IMR-90 (cell line): ENCODE data around the gene HOXC5. TPM values are rescaled to one million over a fixed set of nuclear protein-coding genes. Genes with fewer than 3 reads are reported as not detected.
A peak's percentile ranks its signal among the peaks of the same experiment; 100 is the strongest.

Experiments
- ATAC-seq: fragments of 200-7000 bp; cut with Tn5 transposase; 2 replicates; pipeline ENCODE4 v1.9.1; 2020; ENCODE audit warnings: low read depth, mild to moderate bottlenecking, moderate library complexity
- BruUV-seq: library from RNA; stranded (reverse); fragments of 400-500 nt; replicated peaks from 2 replicates; lab custom pipeline; 2021; lab: Mats Ljungman, UMichigan
- CTCF ChIA-PET: fragments of 300-600 bp; formaldehyde crosslinking; extraction: SDS; loops from one replicate; lab custom pipeline; 2021; ENCODE audit warnings: antibody characterized with exemption; lab: Yijun Ruan, JAX
- POLR2A ChIA-PET: fragments of 300-600 bp; sonication (Branson Sonifier 250); formaldehyde crosslinking; loops from one replicate; lab custom pipeline; 2022; ENCODE audit warnings: antibody characterized with exemption; ENCODE audit not compliant: unreplicated experiment; lab: Charles Lee
- DNase-seq: peaks from one replicate; pipeline ENCODE4 v3.0.0; 2013
- H2AFZ ChIP-seq: replicated peaks from 2 replicates; pipeline ENCODE3; 2013; ENCODE audit warnings: low read length, mild to moderate bottlenecking; ENCODE audit not compliant: poor library complexity
- H2AK5ac ChIP-seq: 2 replicates; pipeline ENCODE4 v1.6.1; 2013; ENCODE audit warnings: low read depth, low read length, inconsistent platforms
- H2AK9ac ChIP-seq: replicated peaks from 2 replicates; pipeline ENCODE3; 2013; ENCODE audit warnings: mild to moderate bottlenecking, low read depth, low read length, moderate library complexity; ENCODE audit not compliant: poor library complexity
- H2BK120ac ChIP-seq: 2 replicates; pipeline ENCODE4 v1.6.1; 2013; ENCODE audit warnings: low read depth, low read length, inconsistent platforms
- H2BK15ac ChIP-seq: 3 replicates; pipeline ENCODE4 v1.6.1; 2013; ENCODE audit warnings: low read depth, low read length, inconsistent platforms
- H2BK20ac ChIP-seq: 2 replicates; pipeline ENCODE4 v1.6.1; 2013; ENCODE audit warnings: low read depth, mild to moderate bottlenecking, inconsistent platforms, low read length, moderate library complexity
- H2BK5ac ChIP-seq: 2 replicates; pipeline ENCODE4 v1.6.1; 2013; ENCODE audit warnings: mild to moderate bottlenecking, low read depth, low read length, inconsistent platforms; ENCODE audit not compliant: poor library complexity, severe bottlenecking
- H3K14ac ChIP-seq: replicated peaks from 2 replicates; pipeline ENCODE4 v1.6.1; 2013; ENCODE audit warnings: low read depth, low read length, inconsistent platforms
- H3K18ac ChIP-seq: 2 replicates; pipeline ENCODE4 v1.6.1; 2013; ENCODE audit warnings: low read depth, low read length, control low read depth
- H3K23ac ChIP-seq: 2 replicates; pipeline ENCODE4 v1.6.1; 2013; ENCODE audit warnings: low read depth, low read length, inconsistent platforms
- H3K27ac ChIP-seq: 2 replicates; pipeline ENCODE4 v1.5.1; 2013; ENCODE audit warnings: mild to moderate bottlenecking, control low read depth, low read length; ENCODE audit not compliant: insufficient read depth
- H3K27me3 ChIP-seq: 2 replicates; pipeline ENCODE4 v1.6.1; 2013; ENCODE audit warnings: low read length; ENCODE audit not compliant: control insufficient read depth, insufficient read depth
- H3K36me3 ChIP-seq: 2 replicates; pipeline ENCODE4 v1.6.1; 2013; ENCODE audit warnings: low read length, mixed read lengths; ENCODE audit not compliant: control insufficient read depth, insufficient read depth
- H3K4ac ChIP-seq: 2 replicates; pipeline ENCODE4 v1.6.1; 2013; ENCODE audit warnings: low read depth, low read length, inconsistent platforms
- H3K4me1 ChIP-seq: 2 replicates; pipeline ENCODE4 v1.6.1; 2013; ENCODE audit warnings: low read length, mixed read lengths; ENCODE audit not compliant: control insufficient read depth, insufficient read depth
- H3K4me2 ChIP-seq: 2 replicates; pipeline ENCODE4 v1.6.1; 2013; ENCODE audit warnings: low read depth, mild to moderate bottlenecking, control low read depth, low read length, moderate library complexity
- H3K4me3 ChIP-seq: 2 replicates; pipeline ENCODE4 v1.5.1; 2013; ENCODE audit warnings: low read depth, mild to moderate bottlenecking, control low read depth, low read length, moderate library complexity; ENCODE audit not compliant: insufficient read depth
- H3K56ac ChIP-seq: 2 replicates; pipeline ENCODE4 v1.6.1; 2013; ENCODE audit warnings: low read length, inconsistent platforms; ENCODE audit not compliant: insufficient read depth; ENCODE audit errors: extremely low read depth
- H3K79me1 ChIP-seq, 2 experiments: 2 replicates each; pipeline ENCODE4 v1.6.1; 2013; ENCODE audit warnings: low read length in 2 of 2, inconsistent platforms in 1 of 2, low read depth in 1 of 2
- H3K9ac ChIP-seq: 2 replicates; pipeline ENCODE4 v1.6.1; 2013; ENCODE audit warnings: low read depth, low read length, control low read depth
- H3K9me1 ChIP-seq: 2 replicates; pipeline ENCODE4 v1.6.1; 2013; ENCODE audit warnings: low read length, inconsistent platforms; ENCODE audit not compliant: insufficient read depth
- H3K9me3 ChIP-seq: 2 replicates; pipeline ENCODE4 v1.6.1; 2013; ENCODE audit warnings: low read length; ENCODE audit not compliant: control insufficient read depth, insufficient read depth
- H4K20me1 ChIP-seq: 2 replicates; pipeline ENCODE4 v1.6.1; 2013; ENCODE audit warnings: low read length, inconsistent platforms; ENCODE audit not compliant: insufficient read depth
- H4K5ac ChIP-seq: 2 replicates; pipeline ENCODE4 v1.6.1; 2013; ENCODE audit warnings: mild to moderate bottlenecking, low read depth, low read length, control low read depth
- H4K8ac ChIP-seq, 2 experiments: 2 replicates each; pipeline ENCODE4 v1.6.1; 2013; ENCODE audit warnings: low read depth in 2 of 2, low read length in 2 of 2, control low read depth in 1 of 2, inconsistent platforms in 1 of 2
- H4K91ac ChIP-seq: 2 replicates; pipeline ENCODE4 v1.6.1; 2013; ENCODE audit warnings: low read depth, low read length, inconsistent platforms; ENCODE audit not compliant: insufficient read depth
- POLR2A ChIP-seq: IDR thresholded peaks from 2 replicates; pipeline ENCODE4 v1.6.1; 2012; ENCODE audit warnings: mild to moderate bottlenecking, low read depth, low read length
- RAD21 ChIP-seq: IDR thresholded peaks from 2 replicates; pipeline ENCODE4 v1.6.1; 2012; ENCODE audit warnings: low read length, improper control_type of control experiment
- WGBS, 2 experiments: methylation state at CpG; one replicate each; pipeline versions ENCODE4 v1.1.5 to v1.1.7; 2013; ENCODE audit warnings: missing lambda C conversion rate in 2 of 2; ENCODE audit not compliant: insufficient read length in 1 of 2; ENCODE audit errors: extremely low coverage in 2 of 2; 5-methylcytosine and 5-hydroxymethylcytosine counted together
- dilution Hi-C: fragments of 300-500 bp; cut with HindIII; formaldehyde crosslinking; loops from one replicate; pipeline ENCODE4 v1.14.3; 2018; ENCODE audit warnings: low sequenced_read_pairs; ENCODE audit not compliant: unreplicated experiment
- in situ Hi-C: fragments of 300-500 bp; cut with MboI; formaldehyde crosslinking; loops from 3 replicates; pipeline ENCODE4 v1.14.3; 2019; ENCODE audit warnings: low sequenced_read_pairs, inconsistent platforms, mixed read lengths
- intact Hi-C: fragments of 100-400 bp; cut with micrococcal nuclease; formaldehyde crosslinking; loops from 2 replicates; pipeline ENCODE4 v1.10.0; 2022
- polyA plus RNA-seq, 3 experiments: library from polyadenylated mRNA; depleted of rRNA; stranded (reverse); fragments of >200 nt; gene quantifications; 2 replicates each; pipeline ENCODE4 v1.2.3, GENCODE V29; 2012; ENCODE audit warnings: low replicate concordance in 1 of 3
- total RNA-seq: library from RNA; depleted of rRNA; stranded (reverse); fragments of >200 nt; gene quantifications from 2 replicates; pipeline ENCODE4 v1.2.3, GENCODE V29; 2012
- TF ChIP-seq, protein P1 (sequence below): fragments of 150-350 bp; IDR thresholded peaks from 2 replicates; pipeline ENCODE4 v1.6.1; 2017; ENCODE audit warnings: mild to moderate bottlenecking, antibody characterized with exemption, low read length, low read depth

The HOXC5 gene
- total and polyA plus RNA-seq, 2 of the 4 experiments (the other 2 are of a cell fraction), result not detected

DNA sequence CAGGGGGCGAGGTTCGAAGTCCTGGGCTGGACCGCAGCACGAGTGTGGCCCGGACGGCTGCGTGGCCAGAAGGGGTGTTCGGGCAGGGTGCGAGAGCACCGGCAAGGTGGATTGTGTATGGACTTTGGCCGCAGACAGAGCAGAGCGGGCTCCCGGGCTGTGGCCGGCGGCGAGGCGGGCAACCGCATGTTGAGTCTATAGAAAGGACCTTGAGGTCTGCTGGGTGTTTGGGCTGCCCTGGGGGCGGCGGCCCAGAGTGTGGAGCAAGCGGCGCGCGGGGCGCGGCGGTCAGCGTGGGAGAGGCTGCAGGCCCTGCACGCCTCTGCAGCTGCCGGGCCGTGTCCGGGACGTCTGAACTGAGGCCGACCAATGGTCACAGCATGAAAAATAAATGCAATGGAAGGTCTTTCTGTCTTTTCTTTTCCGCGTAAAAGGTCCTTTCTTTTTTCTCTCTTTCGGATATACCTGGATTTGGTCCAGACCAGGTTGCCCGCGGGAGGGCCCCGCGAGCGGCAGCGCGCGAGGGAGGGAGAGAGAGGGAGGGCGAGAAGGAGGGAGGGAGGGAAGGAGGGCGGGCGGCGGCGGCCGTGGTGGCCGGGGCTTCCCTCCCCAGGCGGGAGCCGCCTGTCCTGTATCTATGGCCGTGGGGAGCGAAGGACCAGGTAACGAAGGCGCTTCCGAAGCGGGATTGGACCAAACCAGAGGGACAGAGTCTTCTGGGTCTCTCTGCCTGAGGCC lies 38.4 kb upstream of the HOXC5 start:
- no peak overlapping the region for H3K18ac ChIP-seq
- H2BK20ac ChIP-seq, result no peak overlapping the region
- H3K9me3 ChIP-seq, result peaks cover 19% of the 10 kb centered on the region
- no peak overlapping the region for H4K8ac ChIP-seq
- in situ Hi-C loops (loop anchor here (10.0 kb wide), 2 partner anchors 230 to 380 kb away; no protein-coding TSS in a partner anchor), intact Hi-C loops (no loop called here), dilution Hi-C loops (no loop called here)
- no peak for DNase-seq
- H2AK5ac ChIP-seq, result no peak overlapping the region
- no TSS peak for BruUV-seq
- no peak overlapping the region for H2BK5ac ChIP-seq
- H3K4me1 ChIP-seq, result peaks cover 2% of the 10 kb centered on the region; the same call in 1 of the 2 replicates
- H3K56ac ChIP-seq, result no peak overlapping the region
- TF ChIP-seq, protein P1, sequence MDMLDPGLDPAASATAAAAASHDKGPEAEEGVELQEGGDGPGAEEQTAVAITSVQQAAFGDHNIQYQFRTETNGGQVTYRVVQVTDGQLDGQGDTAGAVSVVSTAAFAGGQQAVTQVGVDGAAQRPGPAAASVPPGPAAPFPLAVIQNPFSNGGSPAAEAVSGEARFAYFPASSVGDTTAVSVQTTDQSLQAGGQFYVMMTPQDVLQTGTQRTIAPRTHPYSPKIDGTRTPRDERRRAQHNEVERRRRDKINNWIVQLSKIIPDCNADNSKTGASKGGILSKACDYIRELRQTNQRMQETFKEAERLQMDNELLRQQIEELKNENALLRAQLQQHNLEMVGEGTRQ, result no peak
- TF ChIP-seq RAD21 (no peak), POLR2A (no peak)
- no peak overlapping the region for H2BK120ac ChIP-seq
- peak overlapping the region; percentile 14 for H2AK9ac ChIP-seq
- no peak; the same call in 1 of the 2 replicates for ATAC-seq
- no peaks in the 10 kb centered on the region; the same call in 1 of the 2 replicates for H4K20me1 ChIP-seq
- H3K4me2 ChIP-seq, result no peak overlapping the region
- no peak overlapping the region for H3K23ac ChIP-seq
- H3K4ac ChIP-seq, result no peak overlapping the region
- H2AFZ ChIP-seq, result no peak overlapping the region
- no peak overlapping the region for H4K5ac ChIP-seq
- ChIA-PET CTCF (no interaction called here), POLR2A (no interaction called here)
- H3K27ac ChIP-seq, result no peak overlapping the region
- no peak overlapping the region for H3K9ac ChIP-seq
- H3K79me1 ChIP-seq, result no peaks in the 10 kb centered on the region
- H4K91ac ChIP-seq, result no peak overlapping the region
- H3K9me1 ChIP-seq, result no peaks in the 10 kb centered on the region
- WGBS, 2 experiments, result 8% methylated on average over 25 of the region's 60 CpGs; no CpG with 5 or more reads in 1 of the 2 experiments
- no peak overlapping the region for H3K4me3 ChIP-seq
- H3K36me3 ChIP-seq, result no peaks in the 10 kb centered on the region
- H3K14ac ChIP-seq, result no peak overlapping the region
- peaks cover 98% of the 10 kb centered on the region for H3K27me3 ChIP-seq
- H2BK15ac ChIP-seq, result no peak overlapping the region
